Natural killer cell treated with Interleukin-12 subunit alpha and Interleukin-12 subunit beta and Interleukin-15 and Interleukin-18, amount 100 ng/mL, for 72 hours (primary cell): ENCODE data around the gene RACGAP1. TPM values are rescaled to one million over a fixed set of nuclear protein-coding genes. Genes with fewer than 3 reads are reported as not detected.

Experiments used
- ATAC-seq, 2 donors: fragments of 150-1000 bp; cut with Tn5 transposase in 1 of 2; sonication (Bioruptor Pico), chemical (Tn5 transposase) in 1 of 2; 2 replicates each; pipeline ENCODE4 v1.10.0; 2021
- DNase-seq: peaks from one replicate; pipeline ENCODE4 v3.0.0; 2022; ENCODE audit warnings: low spot score
- H3K27ac Mint-ChIP-seq, 2 donors: 1 replicate in 1 of 2; 2 replicates in 1 of 2; pipeline ENCODE4 v1.8.0; 2022; ENCODE audit warnings: mixed read lengths in 2 of 2, mild to moderate bottlenecking in 1 of 2, moderate library complexity in 1 of 2
- H3K27me3 Mint-ChIP-seq, 2 donors: 1 replicate in 1 of 2; 2 replicates in 1 of 2; pipeline ENCODE4 v1.8.0; 2022; ENCODE audit warnings: mixed read lengths in 2 of 2
- H3K36me3 Mint-ChIP-seq: one replicate; pipeline ENCODE4 v1.8.0; 2022; ENCODE audit warnings: mixed read lengths
- H3K4me1 Mint-ChIP-seq, 2 donors: 1 replicate in 1 of 2; 2 replicates in 1 of 2; pipeline ENCODE4 v1.8.0; 2022; ENCODE audit warnings: low read depth in 2 of 2, mixed read lengths in 2 of 2, mild to moderate bottlenecking in 1 of 2
- H3K4me3 Mint-ChIP-seq: one replicate; pipeline ENCODE4 v1.8.0; 2022; ENCODE audit warnings: mixed read lengths
- H3K9me3 Mint-ChIP-seq: 2 replicates; pipeline ENCODE4 v1.8.0; 2022; ENCODE audit warnings: mixed read lengths
- total RNA-seq, 2 donors: library from RNA; stranded (reverse); gene quantifications; one replicate each; pipeline ENCODE4 v1.2.3, GENCODE V29; 2022

RACGAP1 gene
- total RNA-seq, 2 donors from 2014 or later, result 72.2 to 107 TPM

- Mint-ChIP-seq H3K4me1 (peaks cover 6 to 9% of the 10 kb centered on the region in 2 donors), H3K36me3 (peaks cover 7% of the 10 kb centered on the region), H3K27ac (no peak overlapping the region), H3K9me3 (no peaks in the 10 kb centered on the region), H3K27me3 (peaks cover 54 to 66% of the 10 kb centered on the region in 2 donors), H3K4me3 (no peak overlapping the region)
- ATAC-seq (no peak), DNase-seq (no peak)
Measured at GRCh38 chr12:49961993-49962764, 63.1 kb downstream of the RACGAP1 start.

DNA sequence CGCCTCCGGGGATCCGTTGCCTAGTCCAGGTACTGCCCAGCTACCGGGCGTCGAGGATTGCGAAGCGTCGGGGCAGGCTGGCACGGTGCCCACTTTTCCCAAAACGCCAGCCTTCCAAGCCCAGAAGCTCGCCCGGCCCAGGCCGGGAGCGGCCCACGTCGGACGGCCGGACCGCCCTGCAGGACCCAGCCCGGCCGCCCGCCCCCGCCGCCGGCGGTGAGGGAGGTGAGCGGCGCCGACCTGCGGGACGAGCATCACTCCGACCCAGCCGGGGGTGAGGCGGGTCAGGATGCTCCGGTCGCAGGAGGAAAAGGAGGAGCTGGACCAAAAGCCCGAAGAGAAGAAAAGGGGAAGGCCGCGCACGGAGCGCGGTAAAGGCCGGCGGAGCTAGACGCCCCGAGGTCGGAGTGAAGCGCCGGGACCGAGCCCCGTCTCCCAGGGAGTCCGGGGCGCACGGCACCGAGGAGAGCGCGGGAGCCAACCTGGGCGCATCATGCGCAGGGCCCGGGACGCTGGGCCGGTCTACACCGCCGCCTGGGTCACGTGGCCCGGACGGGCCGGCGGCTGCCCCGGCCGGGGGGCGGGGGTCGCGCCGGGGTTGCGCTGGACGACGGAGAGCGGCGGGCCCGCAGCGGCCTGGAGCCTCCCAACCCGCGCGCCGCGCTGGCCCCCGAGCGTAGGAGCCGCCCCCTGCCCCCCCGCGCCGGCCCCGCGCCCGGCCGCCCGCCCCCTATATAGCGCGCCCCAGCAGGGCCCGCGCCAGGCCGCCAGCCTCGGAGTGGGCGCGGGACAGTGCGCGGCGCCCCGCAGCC is 64.0 kb downstream of the RACGAP1 start, which contains the start of gene AQP5:
Gene AQP5, plus strand, starts transcription at position 762 of the 812 bp plus-strand sequence. CDS start 146 bp downstream, outside the sequence.
- peak in 1 of 2 donors; percentile 3 for ATAC-seq
- H3K4me1 Mint-ChIP-seq, result peaks cover 6% of the 10 kb centered on the region in 2 donors
- no peaks in the 10 kb centered on the region for H3K9me3 Mint-ChIP-seq
- peaks cover 7% of the 10 kb centered on the region for H3K36me3 Mint-ChIP-seq
- H3K27ac Mint-ChIP-seq, result no peak within 1 kb of the TSS
- H3K27me3 Mint-ChIP-seq, result peaks cover 56 to 66% of the 10 kb centered on the region in 2 donors
- DNase-seq, result no peak
- H3K4me3 Mint-ChIP-seq, result peak within 1 kb of the TSS; percentile 32

DNA sequence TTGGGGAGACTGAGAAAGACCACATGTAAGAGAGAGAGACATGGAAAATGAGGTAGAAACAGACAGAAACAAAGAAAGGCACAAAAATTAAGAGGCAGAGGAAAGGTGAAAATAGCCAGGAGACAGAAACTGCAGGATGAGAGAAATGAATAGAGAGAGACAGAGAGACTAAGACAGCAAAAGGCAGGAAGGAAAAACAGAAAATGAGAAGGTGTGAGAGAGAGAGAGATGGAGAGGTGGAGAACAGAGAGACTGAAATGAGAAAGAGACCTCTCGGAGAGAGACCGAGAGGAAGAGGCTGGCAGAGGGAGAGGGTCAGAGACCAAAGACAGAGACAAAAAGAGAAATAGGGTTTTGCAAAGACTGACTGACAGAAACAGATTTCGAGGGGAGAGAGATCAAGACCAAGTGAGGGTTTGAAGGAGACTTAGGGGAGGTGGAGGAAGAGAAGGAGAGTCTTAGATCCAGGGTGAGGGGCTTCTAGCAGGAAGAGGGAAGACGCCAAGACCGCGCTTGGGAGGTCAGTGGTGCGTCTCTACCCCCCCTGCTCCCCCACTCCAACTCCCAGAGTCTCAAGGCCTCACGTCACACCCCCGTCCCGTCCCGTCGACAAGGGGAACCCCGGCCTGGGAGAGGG is 64.7 kb downstream of the RACGAP1 start:
- peaks cover 6% of the 10 kb centered on the region in 2 donors for H3K4me1 Mint-ChIP-seq
- no peaks in the 10 kb centered on the region for H3K9me3 Mint-ChIP-seq
- no peak overlapping the region for H3K27ac Mint-ChIP-seq

DNA sequence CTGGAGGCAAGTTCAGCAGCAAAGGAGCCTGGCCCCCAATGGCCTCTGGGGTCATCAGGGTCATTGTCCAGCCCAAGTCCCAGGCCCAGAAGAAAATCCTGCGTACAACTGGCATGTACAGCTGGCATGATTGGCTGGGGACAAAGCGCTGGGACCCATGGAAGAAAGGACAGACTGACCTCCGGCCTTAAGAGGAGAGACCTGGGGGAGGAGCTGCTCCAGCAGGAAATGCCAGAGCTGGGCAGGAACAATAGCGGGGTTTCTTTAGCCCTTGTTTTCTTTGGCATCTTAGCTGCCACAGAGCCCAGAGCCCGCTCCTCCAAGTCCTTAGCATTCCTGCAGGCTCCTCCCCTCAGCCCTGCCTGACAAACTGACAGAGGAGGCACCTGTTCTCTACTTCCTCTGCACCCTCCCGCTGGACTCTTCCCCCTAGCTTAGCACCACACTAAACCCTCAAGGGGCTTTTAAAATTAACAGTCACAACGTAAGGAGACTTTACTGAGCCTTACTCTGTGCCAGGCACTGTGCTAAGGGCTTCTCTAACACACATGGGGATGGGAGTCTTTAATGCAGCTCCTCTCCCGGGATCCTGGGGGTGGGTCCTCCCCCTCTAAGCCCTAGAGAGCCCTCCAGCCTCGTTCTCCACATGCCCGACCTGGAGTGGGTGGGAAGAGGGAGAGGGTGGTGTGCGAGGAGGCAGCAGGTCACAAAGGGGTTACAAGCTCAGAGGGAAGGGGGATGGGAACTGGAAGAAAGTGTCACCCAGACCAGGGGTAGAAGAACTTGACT is 65.4 kb downstream of the RACGAP1 start:
- ATAC-seq (no peak), DNase-seq (no peak)
- H3K4me1 Mint-ChIP-seq, result peaks cover 6% of the 10 kb centered on the region in 2 donors
- no peak overlapping the region for H3K27ac Mint-ChIP-seq
- H3K4me3 Mint-ChIP-seq, result peak overlapping the region; percentile 32
- peaks cover 48 to 56% of the 10 kb centered on the region in 2 donors for H3K27me3 Mint-ChIP-seq
- H3K9me3 Mint-ChIP-seq, result no peaks in the 10 kb centered on the region
- H3K36me3 Mint-ChIP-seq, result peaks cover 7% of the 10 kb centered on the region

More for the DNA sequence above, 64.7 kb downstream of the RACGAP1 start:
- peak overlapping the region; percentile 32 for H3K4me3 Mint-ChIP-seq
- ATAC-seq (no peak), DNase-seq (no peak)
- peaks cover 51 to 59% of the 10 kb centered on the region in 2 donors for H3K27me3 Mint-ChIP-seq
- peaks cover 7% of the 10 kb centered on the region for H3K36me3 Mint-ChIP-seq

GRCh38 chr12:49957570-49957967 is 67.7 kb downstream of the RACGAP1 start:
- peaks cover 7% of the 10 kb centered on the region for H3K36me3 Mint-ChIP-seq

GRCh38 chr12:49956663-49957569 is 68.4 kb downstream of the RACGAP1 start:
- no peaks in the 10 kb centered on the region for H3K9me3 Mint-ChIP-seq
- H3K4me3 Mint-ChIP-seq, result no peak overlapping the region
- DNase-seq, result no peak
- peaks cover 7% of the 10 kb centered on the region for H3K36me3 Mint-ChIP-seq
- no peak overlapping the region for H3K27ac Mint-ChIP-seq
- peaks cover 6% of the 10 kb centered on the region in 2 donors for H3K4me1 Mint-ChIP-seq
- H3K27me3 Mint-ChIP-seq, result peaks cover 48 to 49% of the 10 kb centered on the region in 2 donors
- ATAC-seq, result no peak

More at GRCh38 chr12:49957570-49957967, 67.7 kb downstream of the RACGAP1 start:
- ATAC-seq, result no peak
- H3K9me3 Mint-ChIP-seq, result no peaks in the 10 kb centered on the region
- no peak for DNase-seq
- peaks cover 50 to 52% of the 10 kb centered on the region in 2 donors for H3K27me3 Mint-ChIP-seq
- H3K4me3 Mint-ChIP-seq, result no peak overlapping the region
- H3K27ac Mint-ChIP-seq, result no peak overlapping the region
- H3K4me1 Mint-ChIP-seq, result peaks cover 6% of the 10 kb centered on the region in 2 donors

DNA sequence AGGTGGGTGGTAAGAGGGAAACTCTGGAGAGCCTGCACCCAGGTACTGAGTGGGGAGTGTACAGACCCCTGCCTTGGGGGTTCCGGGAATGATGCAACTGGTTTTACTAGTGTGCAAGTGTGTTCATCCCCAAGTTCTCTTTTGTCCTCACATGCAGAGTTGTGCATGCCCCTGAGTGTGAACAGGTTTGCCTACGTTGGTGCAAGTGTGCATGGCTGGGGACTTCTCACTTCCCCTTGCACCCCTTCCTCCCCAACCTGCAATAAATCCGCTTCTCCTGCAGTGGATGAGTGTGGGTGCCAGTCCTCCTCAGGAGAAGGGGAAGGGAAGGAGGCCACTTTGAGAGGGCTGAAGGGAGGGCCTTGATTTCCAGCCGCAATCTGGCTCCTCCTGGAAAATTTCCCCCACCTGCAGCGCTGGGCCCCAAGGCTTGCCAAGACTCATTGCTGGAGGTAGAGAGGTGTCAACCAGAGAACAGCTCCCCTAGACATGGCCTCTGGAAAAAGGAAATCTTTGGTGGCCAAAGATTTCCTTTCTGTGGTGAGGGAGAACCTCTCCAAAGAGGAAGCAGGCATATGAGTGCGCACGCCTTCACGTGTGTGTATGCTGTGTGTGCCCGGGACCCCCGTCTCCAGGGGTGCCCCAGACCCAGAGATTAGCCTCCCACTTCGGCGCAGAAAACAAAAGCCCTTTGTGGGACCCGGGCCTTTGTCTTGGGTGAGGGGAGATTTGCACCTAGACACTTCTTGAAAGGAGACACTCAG is 69.2 kb downstream of the RACGAP1 start:
- DNase-seq, result no peak
- peaks cover 7% of the 10 kb centered on the region for H3K36me3 Mint-ChIP-seq
- no peaks in the 10 kb centered on the region for H3K9me3 Mint-ChIP-seq
- peaks cover 48 to 49% of the 10 kb centered on the region in 2 donors for H3K27me3 Mint-ChIP-seq
- H3K27ac Mint-ChIP-seq, result no peak overlapping the region
- ATAC-seq, result no peak
- peaks cover 6% of the 10 kb centered on the region in 2 donors for H3K4me1 Mint-ChIP-seq
- no peak overlapping the region for H3K4me3 Mint-ChIP-seq

- Mint-ChIP-seq H3K4me1 (peaks cover 0 to under 1% of the 10 kb centered on the region in 2 donors), H3K27me3 (peaks cover 40 to 43% of the 10 kb centered on the region in 2 donors), H3K36me3 (peaks cover under 1% of the 10 kb centered on the region), H3K9me3 (no peaks in the 10 kb centered on the region), H3K4me3 (no peak overlapping the region), H3K27ac (no peak overlapping the region)
- DNase-seq, result no peak
- no peak for ATAC-seq
Measured at GRCh38 chr12:49954863-49955830, 70.1 kb downstream of the RACGAP1 start.

DNA sequence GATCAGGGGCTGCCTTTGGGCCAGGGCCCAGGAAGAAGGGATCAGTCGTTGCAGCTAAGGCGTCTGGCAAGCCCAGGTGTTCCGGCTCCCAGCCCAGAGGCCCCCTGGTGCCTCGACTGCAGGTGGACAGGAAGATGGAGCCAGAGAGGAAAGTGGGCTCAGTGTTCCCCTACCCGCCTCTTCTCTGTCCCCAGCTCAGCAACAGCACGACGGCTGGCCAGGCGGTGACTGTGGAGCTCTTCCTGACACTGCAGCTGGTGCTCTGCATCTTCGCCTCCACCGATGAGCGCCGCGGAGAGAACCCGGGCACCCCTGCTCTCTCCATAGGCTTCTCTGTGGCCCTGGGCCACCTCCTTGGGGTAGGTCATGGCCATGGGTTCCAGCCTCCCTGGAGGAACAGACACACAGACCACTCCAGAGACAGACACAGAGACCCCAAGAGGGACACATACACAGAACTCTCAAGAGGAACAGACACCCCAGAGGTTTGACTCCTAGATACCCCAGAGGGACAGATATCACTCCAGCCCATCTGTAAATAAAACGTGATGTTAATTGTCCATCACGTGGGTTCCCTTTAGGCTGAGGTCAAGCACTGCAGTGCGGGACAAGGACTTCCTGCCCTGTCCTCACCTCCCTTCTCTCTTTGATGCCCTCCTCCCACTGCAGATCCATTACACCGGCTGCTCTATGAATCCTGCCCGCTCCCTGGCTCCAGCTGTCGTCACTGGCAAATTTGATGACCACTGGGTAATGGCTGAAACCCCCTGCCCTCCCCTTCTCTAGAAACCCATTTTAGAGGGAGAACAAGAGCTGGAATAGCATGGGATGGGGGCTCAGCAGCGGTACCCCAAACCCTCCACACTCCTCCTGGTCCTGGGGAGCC is 71.1 kb downstream of the RACGAP1 start:
- H3K4me1 Mint-ChIP-seq, result no peaks in the 10 kb centered on the region
- no peak for ATAC-seq
- H3K27me3 Mint-ChIP-seq, result peaks cover 31 to 41% of the 10 kb centered on the region in 2 donors

GRCh38 chr12:49953151-49953550 is 72.1 kb downstream of the RACGAP1 start:
- H3K27me3 Mint-ChIP-seq, result peaks cover 21 to 39% of the 10 kb centered on the region in 2 donors
- H3K9me3 Mint-ChIP-seq, result no peaks in the 10 kb centered on the region
- ATAC-seq (no peak), DNase-seq (no peak)
- H3K36me3 Mint-ChIP-seq, result no peaks in the 10 kb centered on the region
- no peaks in the 10 kb centered on the region for H3K4me1 Mint-ChIP-seq
- no peak overlapping the region for H3K4me3 Mint-ChIP-seq
- no peak overlapping the region for H3K27ac Mint-ChIP-seq

More for the DNA sequence above, 71.1 kb downstream of the RACGAP1 start:
- no peaks in the 10 kb centered on the region for H3K36me3 Mint-ChIP-seq
- DNase-seq, result no peak
- no peaks in the 10 kb centered on the region for H3K9me3 Mint-ChIP-seq
- H3K4me3 Mint-ChIP-seq, result no peak overlapping the region
- H3K27ac Mint-ChIP-seq, result no peak overlapping the region
